GM20000 (cell line): ENCODE measurements around the gene NXPH4.

Experiments used
- DNase-seq: peaks from one replicate; pipeline ENCODE4 v3.0.0; 2012; ENCODE audit warnings: low spot score
- CTCF ChIP-seq: IDR thresholded peaks from 2 replicates; pipeline ENCODE4 v1.5.1; 2012; ENCODE audit warnings: mild to moderate bottlenecking, control low read depth; ENCODE audit errors: extremely low read depth, missing control alignments

The NXPH4 gene

GRCh38 chr12:57216014-57216911 lies at the start of gene NXPH4:
TSS of gene NXPH4 (plus strand) at chr12:57216794. CDS start at chr12:57216970, 176 bp downstream.
- peak; percentile 25 for TF ChIP-seq CTCF

GRCh38 chr12:57166971-57167371 lies 49.6 kb upstream of the NXPH4 start:
- no peak for DNase-seq
- TF ChIP-seq CTCF = no peak

More at GRCh38 chr12:57216014-57216911, at the start of gene NXPH4:
- peak; percentile 88 for DNase-seq

- DNase-seq = no peak
These were observed 48.5 kb upstream of the NXPH4 start for GRCh38 chr12:57168058-57168457.

GRCh38 chr12:57169046-57169795 lies 47.4 kb upstream of the NXPH4 start:
- no peak for TF ChIP-seq CTCF
- DNase-seq = no peak

More at GRCh38 chr12:57168058-57168457, 48.5 kb upstream of the NXPH4 start:
- TF ChIP-seq CTCF = no peak

GRCh38 chr12:57169969-57170368 lies 46.6 kb upstream of the NXPH4 start:
- no peak for DNase-seq
- TF ChIP-seq CTCF = no peak

GRCh38 chr12:57170408-57170807 lies 46.2 kb upstream of the NXPH4 start:
- no peak for DNase-seq
- no peak for TF ChIP-seq CTCF

GRCh38 chr12:57170927-57171326 lies 45.7 kb upstream of the NXPH4 start:
- no peak for DNase-seq
- TF ChIP-seq CTCF = no peak
